Neural progenitor cell (in vitro differentiated cells): ENCODE measurements around the gene ANAPC1.
A peak's percentile ranks its signal among the peaks of the same experiment; 100 is the strongest.
"Not testable (repeated sequence)": the region's sequence is repeated elsewhere in the genome, so short reads cannot be mapped to it uniquely, and the experiment has no call there.

ENCODE experiments used
- EZH2 ChIP-seq: fragments of 200-600 bp; sonication (generic); IDR thresholded peaks from 2 replicates; pipeline ENCODE4 v1.6.1; 2017; ENCODE audit warnings: antibody characterized with exemption, mild to moderate bottlenecking, moderate library complexity
- TF ChIP-seq, protein P1 (sequence below): fragments of 200-600 bp; sonication (generic); IDR thresholded peaks from 2 replicates; pipeline ENCODE4 v1.5.1; 2017; ENCODE audit warnings: antibody characterized with exemption, mild to moderate bottlenecking

DNA sequence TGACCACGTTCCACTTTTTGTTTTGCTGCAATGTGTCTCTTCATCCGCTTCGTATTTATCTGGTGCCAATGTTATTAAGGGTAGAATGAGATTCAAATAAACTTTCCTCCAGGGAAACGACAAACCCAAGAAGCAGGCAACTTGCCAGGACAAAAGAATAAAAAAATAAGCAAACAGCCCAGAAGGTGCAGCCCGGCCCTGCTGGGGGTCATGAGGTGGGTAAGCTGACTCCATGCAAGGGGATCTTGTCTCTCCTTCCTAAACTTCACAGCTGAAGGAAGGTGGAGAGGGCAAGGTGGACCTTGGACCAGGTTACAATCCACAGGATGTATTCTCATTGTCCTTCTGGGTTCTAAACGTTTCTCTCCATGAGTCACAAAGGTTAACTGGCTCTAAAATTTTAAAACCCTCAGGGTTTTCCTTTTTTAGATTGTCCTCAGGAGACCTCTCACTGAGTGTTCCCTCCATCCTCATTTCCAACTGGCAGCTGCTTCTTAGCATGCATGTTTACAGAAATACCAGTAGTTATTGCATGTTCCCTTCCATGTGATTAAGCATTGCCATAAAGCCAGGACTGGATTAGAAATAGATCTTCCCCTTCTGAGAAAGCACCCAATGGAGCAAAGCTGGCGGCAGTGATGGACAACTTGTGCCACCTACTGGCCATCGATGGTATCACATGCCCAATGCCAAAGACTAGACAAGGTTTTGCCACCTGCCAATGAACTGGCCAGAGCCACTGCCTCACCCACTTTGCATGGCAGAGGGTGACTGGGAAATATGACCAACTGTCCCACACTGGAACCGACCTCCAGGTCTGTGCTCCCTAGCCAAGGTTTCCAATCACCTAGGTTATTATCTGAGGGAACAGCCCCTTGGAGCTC lies 147.9 kb downstream of the ANAPC1 start:
- TF ChIP-seq, protein P1, sequence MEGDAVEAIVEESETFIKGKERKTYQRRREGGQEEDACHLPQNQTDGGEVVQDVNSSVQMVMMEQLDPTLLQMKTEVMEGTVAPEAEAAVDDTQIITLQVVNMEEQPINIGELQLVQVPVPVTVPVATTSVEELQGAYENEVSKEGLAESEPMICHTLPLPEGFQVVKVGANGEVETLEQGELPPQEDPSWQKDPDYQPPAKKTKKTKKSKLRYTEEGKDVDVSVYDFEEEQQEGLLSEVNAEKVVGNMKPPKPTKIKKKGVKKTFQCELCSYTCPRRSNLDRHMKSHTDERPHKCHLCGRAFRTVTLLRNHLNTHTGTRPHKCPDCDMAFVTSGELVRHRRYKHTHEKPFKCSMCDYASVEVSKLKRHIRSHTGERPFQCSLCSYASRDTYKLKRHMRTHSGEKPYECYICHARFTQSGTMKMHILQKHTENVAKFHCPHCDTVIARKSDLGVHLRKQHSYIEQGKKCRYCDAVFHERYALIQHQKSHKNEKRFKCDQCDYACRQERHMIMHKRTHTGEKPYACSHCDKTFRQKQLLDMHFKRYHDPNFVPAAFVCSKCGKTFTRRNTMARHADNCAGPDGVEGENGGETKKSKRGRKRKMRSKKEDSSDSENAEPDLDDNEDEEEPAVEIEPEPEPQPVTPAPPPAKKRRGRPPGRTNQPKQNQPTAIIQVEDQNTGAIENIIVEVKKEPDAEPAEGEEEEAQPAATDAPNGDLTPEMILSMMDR = peak; percentile 50
- TF ChIP-seq EZH2 = not testable (repeated sequence)
